Activated T-cell treated with anti-CD3 and anti-CD28 coated beads for 1 hour (primary cell): ENCODE results near the gene LPIN1.
A peak's percentile ranks its signal among the peaks of the same experiment; 100 is the strongest.

ENCODE experiments used
- DNase-seq: peaks from one replicate; pipeline ENCODE4 v3.0.0-alpha.2; 2020; ENCODE audit warnings: low read depth

LPIN1 gene

GRCh38 chr2:11784747-11785610 lies 38.5 kb downstream of the LPIN1 start:
- DNase-seq = peak; percentile 40

- DNase-seq = no peak
Observed at GRCh38 chr2:11785611-11785940, 39.1 kb downstream of the LPIN1 start.

GRCh38 chr2:11786191-11786590 lies 39.8 kb downstream of the LPIN1 start:
- no peak for DNase-seq

- DNase-seq = no peak
Observed at GRCh38 chr2:11786592-11786991, 40.2 kb downstream of the LPIN1 start.

- DNase-seq = no peak
Observed at GRCh38 chr2:11787991-11788390, 41.6 kb downstream of the LPIN1 start.

GRCh38 chr2:11788461-11789124 lies 42.2 kb downstream of the LPIN1 start:
- no peak for DNase-seq

GRCh38 chr2:11789243-11789642 lies 42.8 kb downstream of the LPIN1 start:
- no peak for DNase-seq

GRCh38 chr2:11790228-11790627 lies 43.8 kb downstream of the LPIN1 start:
- no peak for DNase-seq

- DNase-seq = no peak
Observed at GRCh38 chr2:11795590-11795989, 49.2 kb downstream of the LPIN1 start.

- DNase-seq = no peak
Observed at GRCh38 chr2:11796190-11797171, 50.0 kb downstream of the LPIN1 start.

GRCh38 chr2:11797846-11798245 lies 51.4 kb downstream of the LPIN1 start:
- no peak for DNase-seq

GRCh38 chr2:11798701-11799435 lies 52.4 kb downstream of the LPIN1 start:
- DNase-seq = no peak

GRCh38 chr2:11799826-11800225 lies 53.4 kb downstream of the LPIN1 start:
- DNase-seq = no peak

GRCh38 chr2:11802782-11803191 lies 56.4 kb downstream of the LPIN1 start:
- no peak for DNase-seq

- DNase-seq = no peak
Observed at GRCh38 chr2:11805024-11805423, 58.6 kb downstream of the LPIN1 start.

- DNase-seq = no peak
Observed at GRCh38 chr2:11805920-11806319, 59.5 kb downstream of the LPIN1 start.

GRCh38 chr2:11807156-11808015 lies 61.0 kb downstream of the LPIN1 start:
- no peak for DNase-seq

GRCh38 chr2:11808016-11808400 lies 61.6 kb downstream of the LPIN1 start:
- DNase-seq = no peak

GRCh38 chr2:11809586-11810236 lies 63.3 kb downstream of the LPIN1 start:
- DNase-seq = no peak
